Astrocyte of the hippocampus (primary cell): ENCODE measurements around the gene KLKB1.

Experiments
- DNase-seq: peaks from one replicate; pipeline ENCODE4 v3.0.0; 2011; ENCODE audit warnings: low read depth, low spot score

KLKB1 gene

GRCh38 chr4:186227221-186227620, at the start of gene KLKB1:
Gene KLKB1 (plus strand): TSS chr4:186227507. CDS start chr4:186228196, 689 bp downstream.
- no peak for DNase-seq

- no peak for DNase-seq
Observed at GRCh38 chr4:186188107-186188506, 39.2 kb upstream of the KLKB1 start.

- no peak for DNase-seq
Observed at GRCh38 chr4:186189656-186190055, 37.7 kb upstream of the KLKB1 start.

GRCh38 chr4:186190581-186191199, 36.6 kb upstream of the KLKB1 start:
- no peak for DNase-seq

GRCh38 chr4:186191200-186192065, 35.9 kb upstream of the KLKB1 start, which contains the start of gene CYP4V2:
Gene CYP4V2 (plus strand): TSS chr4:186191567. CDS start chr4:186191824, 257 bp downstream.
- DNase-seq = peak; percentile 86

GRCh38 chr4:186192066-186192612, 35.2 kb upstream of the KLKB1 start:
- peak; percentile 72 for DNase-seq

GRCh38 chr4:186193851-186194250, 33.5 kb upstream of the KLKB1 start:
- DNase-seq = no peak

GRCh38 chr4:186196063-186196462, 31.2 kb upstream of the KLKB1 start:
- no peak for DNase-seq

- no peak for DNase-seq
Observed at GRCh38 chr4:186200516-186200915, 26.8 kb upstream of the KLKB1 start.

GRCh38 chr4:186201010-186201409, 26.3 kb upstream of the KLKB1 start:
- no peak for DNase-seq

- DNase-seq = no peak
Observed at GRCh38 chr4:186201535-186202230, 25.6 kb upstream of the KLKB1 start.

GRCh38 chr4:186202490-186203140, 24.7 kb upstream of the KLKB1 start:
- DNase-seq = no peak

GRCh38 chr4:186203406-186203805, 23.9 kb upstream of the KLKB1 start:
- no peak for DNase-seq

GRCh38 chr4:186204103-186204559, 23.2 kb upstream of the KLKB1 start:
- DNase-seq = no peak

- no peak for DNase-seq
Observed at GRCh38 chr4:186204686-186205085, 22.6 kb upstream of the KLKB1 start.

- no peak for DNase-seq
Observed at GRCh38 chr4:186205156-186205555, 22.2 kb upstream of the KLKB1 start.

GRCh38 chr4:186216465-186217024, 10.8 kb upstream of the KLKB1 start:
- peak; percentile 5 for DNase-seq

GRCh38 chr4:186217733-186218293, 9.5 kb upstream of the KLKB1 start:
- no peak for DNase-seq

- DNase-seq = no peak
Observed at GRCh38 chr4:186221624-186222023, 5.7 kb upstream of the KLKB1 start.

GRCh38 chr4:186225848-186226247, 1.5 kb upstream of the KLKB1 start:
- DNase-seq = no peak
